ENCODE measurements around the gene COL20A1. TPM values are rescaled to one million over a fixed set of nuclear protein-coding genes. Genes with fewer than 3 reads are reported as not detected.
"Not testable (repeated sequence)": the region's sequence is repeated elsewhere in the genome, so short reads cannot be mapped to it uniquely, and the experiment has no call there.

The COL20A1 gene
- total and polyA plus RNA-seq, 2 donors (not counting 1 experiment from before 2014, with no cell fraction given), result not detected

DNA sequence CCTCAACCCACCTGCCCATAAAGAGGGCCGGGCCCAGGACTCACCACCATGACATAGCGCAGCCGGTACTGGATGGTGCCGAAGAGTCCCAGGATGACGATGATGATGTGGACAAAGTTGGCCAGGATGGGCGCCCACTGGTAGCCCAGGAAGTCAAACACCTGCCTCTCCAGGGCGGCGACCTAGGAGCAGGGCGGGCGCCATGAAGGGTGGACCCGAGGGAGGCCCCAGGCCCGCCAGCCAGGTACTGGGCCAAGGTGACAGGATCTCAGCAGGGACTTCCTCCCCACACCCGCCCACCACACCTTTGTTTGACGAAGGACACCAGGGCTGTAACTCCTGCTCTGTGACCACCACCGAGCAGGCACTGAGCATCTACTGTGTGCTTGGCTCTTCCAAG is 43.1 kb upstream of the COL20A1 start:
- Histone ChIP-seq H3K4me1 (ENCODE audit: control insufficient read depth in 2 of 2, insufficient read depth in 2 of 2, low read length in 2 of 2) (peaks cover 13% of the 10 kb centered on the region in 2 donors), H4K20me1 (ENCODE audit: control insufficient read depth, insufficient read depth, low read length, poor library complexity, severe bottlenecking) (no peaks in the 10 kb centered on the region), H3K9ac (ENCODE audit: low read length) (no peak overlapping the region), H3K4me3 (ENCODE audit: control extremely low read depth in 1 of 5, extremely low read depth in 1 of 5, insufficient read depth in 1 of 5, low read depth in 2 of 5, low read length in 4 of 5) (no peak overlapping the region), H3K9me3 (ENCODE audit: control extremely low read depth in 1 of 3, control insufficient read depth in 2 of 3, insufficient read depth in 1 of 3, low read length in 2 of 3) (no peaks in the 10 kb centered on the region), H3K4me2 (replicated peaks; ENCODE audit: low read depth, low read length, poor library complexity, severe bottlenecking) (no peak overlapping the region), H3K79me2 (ENCODE audit: control insufficient read depth, insufficient read depth, low read length) (no peaks in the 10 kb centered on the region), H3K27ac (ENCODE audit: low read length in 2 of 2) (no peak overlapping the region), H3K36me3 (replicated peaks in 1 of 2; ENCODE audit: control extremely low read depth in 1 of 2, control insufficient read depth in 1 of 2, extremely low read depth in 1 of 2, insufficient read depth in 2 of 2, low read length in 1 of 2) (no peaks in the 10 kb centered on the region), H3K27me3 (replicated peaks in 1 of 4; ENCODE audit: control extremely low read depth in 1 of 4, control insufficient read depth in 3 of 4, insufficient read depth in 4 of 4, low read length in 3 of 4) (peaks cover 0 to 51% (median 14%) of the 10 kb centered on the region in 4 experiments), H2AFZ (ENCODE audit: insufficient read depth, low read depth, low read length, poor library complexity, severe bottlenecking) (no peak overlapping the region)
- 90% methylated on average over 15 of the region's 15 CpGs for WGBS (ENCODE audit: insufficient coverage)
- TF ChIP-seq, protein P1, sequence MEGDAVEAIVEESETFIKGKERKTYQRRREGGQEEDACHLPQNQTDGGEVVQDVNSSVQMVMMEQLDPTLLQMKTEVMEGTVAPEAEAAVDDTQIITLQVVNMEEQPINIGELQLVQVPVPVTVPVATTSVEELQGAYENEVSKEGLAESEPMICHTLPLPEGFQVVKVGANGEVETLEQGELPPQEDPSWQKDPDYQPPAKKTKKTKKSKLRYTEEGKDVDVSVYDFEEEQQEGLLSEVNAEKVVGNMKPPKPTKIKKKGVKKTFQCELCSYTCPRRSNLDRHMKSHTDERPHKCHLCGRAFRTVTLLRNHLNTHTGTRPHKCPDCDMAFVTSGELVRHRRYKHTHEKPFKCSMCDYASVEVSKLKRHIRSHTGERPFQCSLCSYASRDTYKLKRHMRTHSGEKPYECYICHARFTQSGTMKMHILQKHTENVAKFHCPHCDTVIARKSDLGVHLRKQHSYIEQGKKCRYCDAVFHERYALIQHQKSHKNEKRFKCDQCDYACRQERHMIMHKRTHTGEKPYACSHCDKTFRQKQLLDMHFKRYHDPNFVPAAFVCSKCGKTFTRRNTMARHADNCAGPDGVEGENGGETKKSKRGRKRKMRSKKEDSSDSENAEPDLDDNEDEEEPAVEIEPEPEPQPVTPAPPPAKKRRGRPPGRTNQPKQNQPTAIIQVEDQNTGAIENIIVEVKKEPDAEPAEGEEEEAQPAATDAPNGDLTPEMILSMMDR (IDR thresholded peaks at IDR 0.05), result no peak
- no peak for TF ChIP-seq EZH2 (IDR thresholded peaks at IDR 0.05; ENCODE audit: borderline replicate concordance, insufficient read depth, low read depth, low read length, poor library complexity, severe bottlenecking)
- ChIA-PET POLR2A (no interaction called here), CTCF (no interaction called here)
- Mint-ChIP-seq H3K9me3 (ENCODE audit: insufficient read depth) (no peaks in the 10 kb centered on the region), H3K27ac (no peak overlapping the region), H3K27me3 (peaks cover 41% of the 10 kb centered on the region), H3K4me3 (no peak overlapping the region), H3K4me1 (peaks cover 6% of the 10 kb centered on the region)
- intact Hi-C loops (cut with micrococcal nuclease), result no loop called here
- DNase-seq (no peak), ATAC-seq (ENCODE audit: low read depth) (no peak)

DNA sequence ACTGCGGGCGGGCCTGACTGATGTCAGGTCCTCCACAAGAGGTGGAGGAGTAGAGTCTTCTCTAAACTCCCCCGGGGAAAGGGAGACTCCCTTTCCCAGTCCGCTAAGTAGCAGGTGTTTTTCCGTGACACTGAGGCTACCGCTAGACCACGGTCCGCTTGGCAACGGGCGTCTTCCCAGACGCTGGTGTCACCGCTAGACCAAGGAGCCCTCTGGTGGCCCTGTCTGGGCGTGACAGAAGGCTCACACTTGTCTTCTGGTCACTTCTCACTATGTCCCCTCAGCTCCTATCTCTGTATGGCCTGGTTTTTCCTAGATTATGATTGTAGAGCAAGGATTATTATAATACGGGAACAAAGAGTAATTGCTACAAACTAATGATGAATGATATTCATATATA is 41.6 kb upstream of the COL20A1 start:
- H4K20me1 ChIP-seq (ENCODE audit: control insufficient read depth, insufficient read depth, low read length, poor library complexity, severe bottlenecking); H3K9ac ChIP-seq (ENCODE audit: low read length); ATAC-seq (ENCODE audit: low read depth); DNase-seq; POLR2A ChIA-PET; H3K4me3 Mint-ChIP-seq; H2AFZ ChIP-seq (ENCODE audit: insufficient read depth, low read depth, low read length, poor library complexity, severe bottlenecking); H3K27ac ChIP-seq (ENCODE audit: low read length in 2 of 2); H3K79me2 ChIP-seq (ENCODE audit: control insufficient read depth, insufficient read depth, low read length); H3K9me3 ChIP-seq (ENCODE audit: control extremely low read depth in 1 of 3, control insufficient read depth in 2 of 3, insufficient read depth in 1 of 3, low read length in 2 of 3); H3K36me3 ChIP-seq (replicated peaks in 1 of 2; ENCODE audit: control extremely low read depth in 1 of 2, control insufficient read depth in 1 of 2, extremely low read depth in 1 of 2, insufficient read depth in 2 of 2, low read length in 1 of 2); intact Hi-C loops (cut with micrococcal nuclease); CTCF ChIA-PET; H3K4me2 ChIP-seq (replicated peaks; ENCODE audit: low read depth, low read length, poor library complexity, severe bottlenecking); H3K4me3 ChIP-seq (ENCODE audit: control extremely low read depth in 1 of 5, extremely low read depth in 1 of 5, insufficient read depth in 1 of 5, low read depth in 2 of 5, low read length in 4 of 5); H3K4me1 Mint-ChIP-seq; H3K9me3 Mint-ChIP-seq (ENCODE audit: insufficient read depth): not testable (repeated sequence)
- H3K27me3 ChIP-seq (replicated peaks in 1 of 4; ENCODE audit: control extremely low read depth in 1 of 4, control insufficient read depth in 3 of 4, insufficient read depth in 4 of 4, low read length in 3 of 4), result peaks cover 0 to 58% (median 16%) of the 10 kb centered on the region in 4 experiments
- Mint-ChIP-seq H3K27me3 (peaks cover 40% of the 10 kb centered on the region), H3K27ac (peak overlapping the region; percentile 59)
- TF ChIP-seq, protein P1 (IDR thresholded peaks at IDR 0.05), result peak; percentile 14
- H3K4me1 ChIP-seq (ENCODE audit: control insufficient read depth in 2 of 2, insufficient read depth in 2 of 2, low read length in 2 of 2), result peaks cover 13 to 15% of the 10 kb centered on the region in 2 donors
- 20% methylated on average over 7 of the region's 14 CpGs for WGBS (ENCODE audit: insufficient coverage)

Measured in B cell (primary cell).